H4 (cell line): ENCODE measurements around the gene PPP2R2B. TPM values are rescaled to one million over a fixed set of nuclear protein-coding genes. Genes with fewer than 3 reads are reported as not detected.
"Not testable (repeated sequence)": the region's sequence is repeated elsewhere in the genome, so short reads cannot be mapped to it uniquely, and the experiment has no call there.

Experiments
- DNase-seq: peaks from one replicate; pipeline ENCODE4 v3.0.0-alpha.2; 2015; ENCODE audit warnings: low spot score
- total RNA-seq: library from RNA; depleted of rRNA; stranded (reverse); fragments of >200 nt; shearing (Covaris generic); gene quantifications from 2 replicates; pipeline ENCODE4 v1.2.3, GENCODE V29; 2014

The PPP2R2B gene
- total RNA-seq, 1 experiment from 2014 or later, result 2.1 TPM

DNA sequence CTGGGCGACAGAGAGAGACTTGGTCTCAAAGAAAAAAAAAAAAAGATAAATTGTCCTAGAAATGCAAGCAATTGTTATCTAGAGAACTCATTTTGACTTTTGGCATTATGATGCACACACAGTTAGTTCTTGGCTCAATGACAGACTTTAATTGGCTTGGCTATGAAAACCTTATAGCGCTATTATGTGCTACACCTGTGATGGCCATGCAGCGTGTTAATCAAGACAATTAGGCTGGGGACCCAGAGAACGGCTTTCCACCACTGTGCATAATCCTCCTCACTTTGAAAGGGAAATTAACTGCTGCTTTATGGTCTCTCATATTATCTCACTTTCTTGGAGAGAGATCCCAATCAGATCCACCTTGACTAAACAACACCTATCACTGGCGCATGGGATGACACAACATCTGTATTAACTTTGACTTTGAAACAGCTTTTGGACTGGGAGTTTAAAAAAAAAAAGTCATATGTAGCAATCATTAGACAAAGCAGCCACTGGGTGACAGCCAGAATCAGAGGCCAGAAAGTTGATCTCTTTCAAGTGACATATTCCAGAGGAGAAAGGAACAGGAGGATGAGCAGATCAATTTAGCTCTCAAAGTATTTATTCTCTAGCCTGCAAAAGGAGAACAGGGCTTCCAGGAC is 132.5 kb downstream of the PPP2R2B start:
- DNase-seq, result no peak

DNA sequence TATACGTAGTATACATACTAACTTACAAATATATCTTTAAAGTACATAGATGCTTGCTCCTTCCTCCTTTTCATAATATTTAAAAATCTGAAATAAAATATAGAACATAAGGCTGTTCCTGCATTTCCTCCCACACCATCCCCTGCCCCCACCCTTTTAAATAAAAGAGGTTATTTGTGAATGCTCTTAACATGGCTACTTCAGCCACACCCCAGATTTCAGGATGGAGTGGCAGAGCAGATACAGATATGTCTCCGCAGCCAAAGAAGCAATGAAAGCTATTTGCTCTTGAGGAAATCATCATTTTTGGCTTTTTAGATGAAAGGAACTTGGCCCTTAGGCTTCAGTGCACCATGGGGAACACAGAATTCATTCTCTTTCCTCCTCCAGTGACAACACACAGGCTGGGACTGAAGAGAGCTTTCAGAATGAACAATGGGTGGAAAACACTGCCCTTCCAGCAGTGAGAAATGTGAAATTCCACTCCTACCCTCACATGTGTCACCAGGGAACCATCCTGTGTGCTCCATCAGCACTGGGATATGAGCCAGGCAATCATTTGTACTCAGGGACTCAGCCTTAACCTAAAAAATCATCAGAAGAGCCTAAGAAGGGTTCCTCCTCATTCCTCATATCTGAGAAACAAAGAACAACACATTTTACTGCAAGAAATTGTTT is 134.3 kb downstream of the PPP2R2B start:
- no peak for DNase-seq

DNA sequence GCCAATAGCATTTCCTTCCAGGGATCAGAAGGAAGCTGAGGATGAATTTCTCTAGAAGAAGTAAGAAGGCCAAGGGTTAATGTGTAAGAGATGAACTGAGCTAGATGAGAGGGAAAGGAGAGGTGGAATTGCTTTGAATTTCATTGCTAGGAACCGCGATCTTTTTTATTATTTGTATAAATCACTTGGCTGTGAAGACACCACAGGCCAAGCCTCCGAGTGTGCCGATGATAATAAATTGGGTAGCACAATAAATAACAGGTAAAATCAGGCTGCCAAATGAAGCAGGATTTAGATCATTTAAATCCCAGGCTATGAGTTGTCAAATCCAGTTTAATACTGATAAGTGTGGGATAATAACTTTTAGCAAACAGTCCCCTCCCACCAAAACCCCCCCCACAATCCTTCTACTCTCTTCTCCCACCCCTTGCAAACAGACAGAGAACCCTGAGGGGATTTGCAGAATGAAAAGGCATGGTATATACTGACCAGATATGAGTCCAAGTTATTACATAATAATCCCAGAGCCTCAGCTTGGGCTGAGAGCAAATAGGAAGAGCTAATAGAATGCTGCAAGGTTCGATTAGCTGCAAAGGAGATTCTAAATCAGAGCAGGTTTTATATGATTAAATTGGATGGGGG is 143.5 kb downstream of the PPP2R2B start:
- no peak for DNase-seq

DNA sequence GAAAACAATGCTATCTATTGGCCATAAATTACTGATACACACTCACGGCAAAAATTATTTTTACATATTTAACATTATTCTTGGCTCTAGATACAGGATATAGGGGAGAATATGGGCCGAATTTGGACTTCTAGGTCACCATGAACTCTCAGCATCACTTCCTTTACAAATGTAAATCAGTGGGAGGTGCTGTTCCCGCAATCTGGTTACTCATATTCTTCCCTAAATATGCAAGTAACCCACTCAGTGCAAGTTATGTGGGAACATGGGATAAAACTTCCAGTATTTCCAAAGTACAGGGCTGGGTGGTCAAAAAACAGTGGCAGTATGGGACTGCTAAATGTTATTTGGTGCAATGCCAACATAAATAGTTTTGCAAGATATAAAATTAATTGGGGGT is 145.6 kb downstream of the PPP2R2B start:
- DNase-seq, result no peak

DNA sequence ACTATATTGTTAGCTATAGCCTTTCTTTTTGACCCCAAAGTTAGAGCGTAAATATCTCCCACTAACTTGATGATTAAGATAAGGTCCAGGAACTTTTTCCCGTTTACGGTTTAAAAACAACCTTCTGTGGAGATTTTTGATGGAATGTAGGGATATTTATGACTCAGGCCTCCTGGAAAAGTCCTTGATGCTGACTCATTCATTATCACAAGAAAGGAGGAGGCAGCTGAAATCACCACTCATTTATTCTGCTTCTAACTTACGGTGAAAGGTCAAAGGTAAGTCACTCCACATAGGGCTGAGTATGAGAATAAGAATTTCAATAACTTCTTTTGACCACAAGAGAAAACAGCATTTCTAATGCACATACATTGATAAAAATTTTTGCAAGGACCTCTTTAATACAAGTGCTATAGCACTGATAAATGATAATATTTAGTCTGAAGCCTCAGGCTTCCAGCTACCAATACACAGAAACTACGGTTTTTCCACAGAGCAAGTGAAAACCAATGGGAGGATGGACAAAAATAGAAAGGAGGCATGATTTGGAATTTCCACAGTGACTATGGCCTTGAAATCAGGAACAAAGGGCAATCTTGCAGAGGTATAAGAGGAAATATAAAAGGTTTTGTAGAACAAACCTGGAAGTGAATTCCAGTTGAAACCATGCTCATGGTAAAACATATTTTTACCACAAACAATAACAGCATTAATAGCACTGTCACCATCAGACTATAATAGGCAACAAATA is 146.5 kb downstream of the PPP2R2B start:
- DNase-seq, result peak; percentile 78

DNA sequence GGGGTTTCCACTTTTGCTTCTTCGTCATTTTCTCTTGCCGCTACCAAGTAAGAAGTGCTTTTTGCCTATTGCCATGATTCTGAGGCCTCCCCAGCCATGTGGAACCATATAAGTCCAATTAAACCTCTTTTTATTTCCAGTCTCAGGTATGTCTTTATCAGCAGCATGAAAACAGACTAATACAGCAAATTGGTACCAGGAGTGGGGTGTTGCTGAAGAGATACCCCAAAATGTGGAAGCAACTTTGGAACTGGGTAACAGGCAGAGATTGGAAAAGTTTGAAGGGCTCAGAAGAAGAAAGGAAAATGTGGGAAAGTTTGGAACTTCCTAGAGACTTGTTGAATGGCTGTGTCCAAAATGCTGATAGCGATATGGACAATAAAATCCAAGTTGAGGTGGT is 149.8 kb downstream of the PPP2R2B start:
- not testable (repeated sequence) for DNase-seq

DNA sequence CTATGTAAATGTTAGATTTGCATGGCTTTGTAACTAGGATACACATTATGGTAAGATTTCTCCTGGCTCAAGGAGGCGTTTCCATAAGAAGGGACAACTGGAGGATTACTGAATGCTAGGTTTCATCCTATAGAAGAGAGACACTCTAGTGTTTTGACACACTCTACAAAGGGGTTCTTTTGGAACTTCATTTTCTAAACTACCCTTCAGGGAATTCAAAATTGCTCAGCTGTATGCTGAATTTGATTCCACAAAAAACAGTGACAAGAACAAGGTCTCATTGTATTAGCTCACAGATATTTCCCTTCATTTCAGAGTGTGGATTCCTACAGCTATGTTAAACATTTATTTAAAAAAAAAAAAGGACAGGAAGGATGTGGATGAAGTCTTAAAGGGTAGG is 151.7 kb downstream of the PPP2R2B start:
- DNase-seq, result no peak

DNA sequence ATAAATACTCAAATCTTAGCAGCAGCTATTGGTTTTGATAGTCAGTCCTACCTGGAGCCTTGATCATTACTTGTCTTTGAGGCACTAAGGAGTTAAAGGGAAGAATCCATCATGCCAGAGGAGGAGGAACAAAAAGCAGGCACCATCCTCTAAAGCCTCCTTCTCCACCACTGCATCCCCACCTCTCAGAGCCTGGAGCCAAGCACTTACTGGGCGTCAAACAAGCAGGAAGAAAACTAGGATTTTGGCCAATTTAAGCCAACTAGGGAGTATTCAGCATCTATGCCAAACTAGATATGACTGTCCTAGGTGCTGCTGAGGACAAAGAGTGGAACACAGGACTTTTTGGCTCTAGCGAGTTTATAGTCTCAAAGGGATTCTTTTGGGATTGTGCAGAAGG is 152.5 kb downstream of the PPP2R2B start:
- DNase-seq, result no peak

DNA sequence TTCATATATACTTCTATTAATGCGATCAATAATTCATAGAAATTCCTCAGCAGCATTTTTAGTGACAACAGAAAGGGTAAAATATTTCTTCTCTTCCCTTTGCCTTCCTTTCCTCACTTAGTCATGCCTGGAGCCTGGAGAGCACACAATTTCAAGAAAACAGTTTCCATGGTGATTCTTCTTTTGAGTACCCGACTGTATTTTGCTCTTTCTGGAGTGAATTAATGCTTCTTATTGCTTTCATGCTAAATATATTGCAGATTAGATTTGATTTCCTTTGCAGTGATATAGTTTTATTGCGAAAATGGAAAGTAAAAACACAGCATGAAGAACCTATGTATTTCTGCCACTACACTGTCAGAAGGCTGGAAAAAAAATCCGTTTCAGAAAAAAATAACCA is 153.5 kb downstream of the PPP2R2B start:
- DNase-seq, result no peak

DNA sequence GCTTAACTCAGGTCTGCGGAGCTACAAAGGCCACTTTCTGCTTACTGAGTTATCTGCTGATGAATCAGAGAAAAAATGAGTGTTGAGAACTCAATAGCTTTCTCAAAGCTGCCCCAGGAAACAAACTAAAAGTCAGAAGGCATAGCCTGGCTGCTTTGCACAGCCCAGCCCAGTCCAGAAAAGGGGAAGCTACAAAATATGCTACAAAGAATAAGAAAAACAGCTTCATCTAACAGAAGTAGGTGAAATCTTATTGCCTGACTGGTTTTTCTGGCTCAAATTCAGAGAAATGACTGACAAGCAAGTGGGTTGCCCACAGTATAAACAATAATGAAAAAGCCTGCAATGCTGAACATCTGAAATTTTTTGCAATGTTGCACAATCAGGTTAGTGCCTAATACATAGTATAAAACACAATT is 156.2 kb downstream of the PPP2R2B start:
- no peak for DNase-seq

DNA sequence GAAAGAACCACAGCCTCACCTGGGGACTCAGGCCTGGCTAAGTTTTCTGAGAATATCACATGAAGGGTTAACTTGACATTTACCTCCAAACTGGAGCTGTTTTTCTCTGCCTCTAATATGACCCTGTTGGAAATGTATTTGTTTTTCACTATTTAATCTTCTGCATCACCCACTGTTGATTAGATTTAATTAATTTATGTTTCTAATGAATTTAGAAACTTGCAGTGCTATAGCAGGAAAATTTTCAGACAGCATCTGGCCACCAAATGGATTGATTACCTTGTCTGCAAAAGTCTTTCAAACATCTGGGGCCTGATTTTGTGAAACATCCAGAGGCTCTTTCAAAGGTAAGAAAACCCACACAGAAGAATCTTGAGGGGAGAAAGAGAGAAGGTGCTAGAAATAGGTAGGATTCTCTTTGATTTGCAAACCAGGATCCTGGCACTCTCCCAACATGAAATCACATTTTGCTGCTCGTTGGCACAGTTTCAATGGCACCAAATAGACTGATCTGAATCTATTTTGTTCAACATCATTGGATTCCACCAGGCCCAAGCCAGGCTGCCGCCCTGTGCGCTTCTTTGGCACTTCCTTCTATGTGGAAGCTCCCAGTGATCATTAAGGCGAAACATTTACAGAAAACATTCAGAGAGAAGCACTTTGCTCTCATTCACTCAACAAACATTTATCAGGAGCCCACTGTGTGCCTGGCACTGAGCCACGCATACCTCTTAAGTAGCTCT is 157.3 kb downstream of the PPP2R2B start:
- no peak for DNase-seq

DNA sequence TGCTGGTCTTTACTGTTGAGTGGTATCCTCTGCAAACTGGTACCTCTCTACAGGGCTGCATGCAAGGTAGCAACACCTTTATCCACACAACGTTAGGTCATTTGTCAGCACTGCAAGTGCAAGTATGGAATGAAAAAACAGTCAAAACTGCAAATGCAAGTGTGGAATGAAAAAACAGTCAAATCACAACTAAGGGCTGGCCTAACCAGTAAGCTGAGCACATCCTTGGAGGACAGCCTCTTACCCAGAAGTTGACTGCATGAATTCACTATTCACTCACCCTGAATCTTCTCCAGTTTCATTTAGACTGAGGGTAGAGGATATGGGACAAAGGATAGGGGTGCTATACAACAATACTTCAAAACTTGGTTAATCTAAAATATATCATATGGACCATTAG is 158.4 kb downstream of the PPP2R2B start:
- no peak for DNase-seq

DNA sequence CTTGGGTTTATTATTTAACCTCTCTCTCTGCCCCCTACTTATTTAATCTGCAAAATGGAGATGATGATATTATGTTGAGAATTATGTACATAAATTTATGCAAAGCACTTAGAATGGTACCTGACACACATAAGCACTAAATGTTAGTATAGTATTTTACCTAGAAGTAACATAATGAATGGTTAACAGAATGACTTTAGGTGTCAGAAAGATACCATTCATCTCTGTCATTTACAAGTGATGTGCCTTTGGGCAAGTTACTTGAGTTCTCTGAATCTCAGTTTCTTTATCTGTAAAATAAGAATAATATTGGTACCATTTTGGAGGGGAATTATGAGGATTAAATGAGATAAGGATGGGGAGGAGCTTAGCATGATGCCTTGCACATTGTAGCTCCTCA is 159.4 kb downstream of the PPP2R2B start:
- DNase-seq, result no peak

DNA sequence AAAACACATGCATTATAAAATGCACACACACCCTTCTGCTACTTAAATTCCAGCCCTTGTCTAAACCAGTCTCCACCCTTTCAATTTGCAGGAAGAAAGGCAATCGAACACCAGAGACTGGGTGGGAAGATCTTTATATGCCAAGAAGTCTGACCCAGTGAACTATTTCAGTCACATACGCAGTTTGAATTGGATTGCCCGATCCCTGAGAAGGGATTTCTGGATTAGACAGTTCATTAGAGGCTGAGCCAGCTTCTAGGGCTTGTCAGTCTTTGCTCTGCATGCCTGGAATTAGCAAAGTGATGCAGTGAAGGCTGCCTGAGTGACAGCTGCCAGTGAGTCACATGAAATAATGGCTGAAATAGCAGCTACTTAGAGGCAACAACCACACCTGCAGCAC is 159.9 kb downstream of the PPP2R2B start:
- DNase-seq, result no peak

DNA sequence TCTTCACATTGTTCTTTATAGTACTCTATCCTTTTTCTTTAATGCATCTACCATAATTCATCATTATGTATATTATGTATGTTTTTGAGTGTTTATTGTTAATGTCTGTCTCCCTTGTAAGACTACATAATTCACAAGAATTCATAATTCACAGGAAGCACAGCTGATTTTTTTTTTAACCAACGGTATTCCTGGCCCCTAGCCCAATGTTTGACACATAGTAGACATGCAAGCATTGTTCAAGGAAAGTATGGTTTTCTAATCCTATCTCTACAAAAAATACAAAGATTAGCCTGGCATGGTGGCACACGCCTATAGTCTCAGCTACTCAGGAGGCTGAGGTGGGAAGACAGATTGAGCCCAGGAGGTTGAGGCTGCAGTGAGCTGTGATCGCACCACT is 160.6 kb downstream of the PPP2R2B start:
- DNase-seq, result no peak

DNA sequence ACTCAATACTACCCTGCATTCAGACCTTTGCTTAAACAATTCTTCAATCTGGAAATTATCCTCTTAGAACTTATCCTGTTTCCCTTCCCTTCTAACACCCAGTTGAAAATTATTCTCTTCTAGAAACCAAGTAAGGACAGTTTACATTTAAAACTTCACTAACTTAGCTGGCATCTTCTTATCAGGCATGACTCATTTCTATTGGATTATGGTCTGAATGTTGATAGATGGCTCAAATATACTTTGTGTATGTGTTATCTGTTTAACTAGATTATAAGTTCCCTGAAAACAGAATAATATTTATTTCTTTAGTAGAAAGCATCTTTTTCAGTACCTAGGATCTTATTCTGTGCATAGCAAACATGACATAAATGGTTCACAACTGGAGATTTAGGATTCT is 161.9 kb downstream of the PPP2R2B start:
- DNase-seq, result no peak

DNA sequence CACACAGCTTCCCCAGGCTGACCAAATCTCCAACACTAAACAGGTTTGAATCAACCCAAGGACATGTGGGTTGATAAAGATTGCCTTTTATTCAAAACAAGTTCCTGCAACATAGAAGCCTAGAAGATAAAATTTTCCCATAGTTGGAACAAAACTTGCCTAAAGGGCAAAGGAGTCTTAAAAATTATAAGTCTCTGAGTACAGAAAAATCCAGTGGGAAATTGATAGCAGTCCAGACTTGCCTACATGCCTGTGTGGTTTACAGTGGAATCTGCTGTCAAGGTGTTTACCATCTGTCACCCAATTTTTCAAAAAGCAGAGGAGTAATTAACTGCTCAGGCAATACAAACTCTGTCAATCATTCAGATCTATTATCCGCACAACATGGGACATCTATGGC is 168.2 kb downstream of the PPP2R2B start:
- no peak for DNase-seq

DNA sequence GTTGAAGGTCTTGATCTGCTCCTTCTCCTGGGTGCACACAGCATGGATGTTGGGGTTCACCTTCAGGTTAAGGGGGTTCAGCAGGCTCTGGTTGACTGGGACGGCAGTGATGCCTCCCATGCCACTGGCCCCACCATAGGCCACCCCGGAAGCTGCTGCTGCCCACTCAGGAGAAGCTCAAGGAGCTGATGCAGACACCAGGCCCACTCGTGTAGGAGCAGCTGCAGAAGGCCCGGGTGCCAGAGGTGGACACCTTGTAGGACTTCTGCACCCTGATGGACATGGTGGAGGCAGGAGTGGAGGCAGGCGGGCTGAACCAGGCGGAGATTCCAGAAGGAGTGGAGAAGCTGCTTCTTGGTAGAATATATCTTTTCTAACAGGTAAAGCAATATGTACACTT is 171.2 kb downstream of the PPP2R2B start:
- no peak for DNase-seq

DNA sequence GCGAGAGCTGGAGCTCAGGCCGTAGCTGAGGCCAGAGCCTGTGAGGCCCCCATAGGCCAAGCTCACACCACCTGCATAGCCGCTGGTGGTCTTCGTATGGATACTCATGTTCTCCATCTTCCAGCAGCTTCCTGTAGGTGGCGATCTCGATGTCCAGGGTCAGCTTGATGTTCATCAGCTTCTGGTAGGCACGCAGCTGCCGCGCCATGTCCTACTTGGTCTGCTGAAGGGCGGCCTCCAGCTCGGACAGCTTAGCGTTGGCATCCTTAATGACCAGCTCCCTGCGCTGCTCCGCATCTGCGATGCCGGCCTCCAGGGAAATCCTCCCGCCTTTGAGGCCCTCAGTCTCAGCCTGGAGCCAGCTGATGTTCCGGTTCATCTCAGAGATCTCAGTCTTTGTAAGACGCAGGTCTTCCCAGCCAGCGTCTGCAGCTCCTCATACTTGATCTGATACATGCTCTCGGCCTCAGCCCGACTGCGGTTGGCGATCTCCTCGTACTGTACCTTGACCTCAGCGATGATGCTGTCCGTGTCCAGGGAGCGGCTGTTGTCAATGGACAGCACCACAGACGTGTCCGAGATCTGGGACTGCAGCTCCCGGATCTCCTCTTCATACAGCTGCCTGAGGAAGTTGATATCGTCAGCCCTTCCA is 172.1 kb downstream of the PPP2R2B start:
- DNase-seq, result no peak

DNA sequence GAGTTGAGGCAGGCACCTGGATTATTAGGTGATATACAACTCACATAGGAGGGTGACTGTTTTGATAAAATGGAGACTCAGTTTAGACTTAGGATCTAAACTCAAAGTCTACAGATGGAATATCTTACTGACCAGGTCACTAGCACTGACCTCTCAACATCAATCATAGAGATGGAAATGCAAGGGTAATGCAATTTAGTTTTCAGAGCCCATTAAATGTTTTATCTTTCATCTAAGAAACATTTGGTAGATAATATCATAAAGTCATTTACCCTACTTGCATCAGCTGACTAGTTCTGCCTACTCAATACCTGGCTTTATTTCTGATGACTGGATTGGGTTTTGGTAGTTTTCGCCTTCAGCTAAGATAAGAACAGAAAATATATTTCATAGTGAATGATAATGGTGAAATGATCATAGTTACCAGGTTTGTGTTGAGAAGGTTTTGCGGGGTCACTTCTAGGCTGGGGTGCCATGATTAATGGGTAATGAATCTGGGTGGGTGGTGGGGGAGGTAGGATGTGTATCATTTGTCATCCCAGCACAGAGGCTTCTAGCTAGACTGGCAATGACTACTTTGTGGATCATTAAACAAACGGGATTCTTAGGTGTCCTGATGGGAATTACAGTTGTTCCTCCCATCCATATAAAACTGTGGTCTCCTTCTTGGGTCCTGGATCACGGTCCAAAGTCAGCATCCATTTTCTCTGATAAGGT is 173.4 kb downstream of the PPP2R2B start:
- no peak for DNase-seq

DNA sequence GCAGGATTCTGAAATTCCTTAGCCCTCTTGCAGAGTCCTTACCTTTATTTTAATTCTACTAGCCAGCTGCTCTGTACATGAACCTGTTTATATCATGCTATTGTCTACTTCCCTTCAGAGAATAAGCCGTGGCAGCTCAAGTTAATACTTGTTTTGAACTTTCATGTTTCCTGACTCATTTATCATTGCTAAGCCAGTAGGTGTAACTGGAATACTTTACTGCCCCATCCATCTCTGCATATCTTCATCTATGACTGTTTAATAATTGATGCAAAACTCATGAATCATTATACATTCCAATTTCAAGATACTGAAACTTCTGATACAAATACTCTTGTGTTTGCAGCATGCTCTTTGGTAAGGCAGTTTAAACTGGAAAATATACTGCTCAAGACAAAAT is 174.7 kb downstream of the PPP2R2B start:
- no peak for DNase-seq
